GM23248 (cell line): ENCODE data around the gene ZNF879. TPM values are rescaled to one million over a fixed set of nuclear protein-coding genes. Genes with fewer than 3 reads are reported as not detected.

Source experiments
- DNase-seq: peaks from one replicate; pipeline ENCODE4 v3.0.0-alpha.2; 2015
- H2AFZ ChIP-seq: fragments of 200-600 bp; sonication (generic); 2 replicates; pipeline ENCODE4 v1.6.1; 2016; ENCODE audit warnings: antibody characterized with exemption
- H3F3A ChIP-seq: fragments of 200-600 bp; sonication (generic); 2 replicates; pipeline ENCODE4 v1.6.1; 2016; ENCODE audit warnings: mild to moderate bottlenecking, antibody characterized with exemption, mixed run types; ENCODE audit not compliant: insufficient read depth
- H3K27ac ChIP-seq: fragments of 200-600 bp; sonication (generic); 2 replicates; pipeline ENCODE4 v1.5.1; 2016; ENCODE audit warnings: mild to moderate bottlenecking
- H3K27me3 ChIP-seq: fragments of 200-600 bp; sonication (generic); replicated peaks from 2 replicates; pipeline ENCODE4 v1.6.1; 2016; ENCODE audit warnings: mild to moderate bottlenecking; ENCODE audit not compliant: insufficient read depth
- H3K36me3 ChIP-seq: fragments of 200-600 bp; sonication (generic); 2 replicates; pipeline ENCODE4 v1.6.1; 2016; ENCODE audit warnings: low read depth, mild to moderate bottlenecking
- H3K4me1 ChIP-seq: fragments of 200-600 bp; sonication (generic); 2 replicates; pipeline ENCODE4 v1.6.1; 2016; ENCODE audit warnings: mild to moderate bottlenecking; ENCODE audit not compliant: insufficient read depth
- H3K4me2 ChIP-seq: fragments of 200-600 bp; sonication (generic); one replicate; pipeline ENCODE4 v1.6.1; 2016; ENCODE audit warnings: mild to moderate bottlenecking; ENCODE audit not compliant: unreplicated experiment
- H3K4me3 ChIP-seq: fragments of 200-600 bp; sonication (generic); 2 replicates; pipeline ENCODE4 v1.5.1; 2016; ENCODE audit warnings: mild to moderate bottlenecking
- H3K79me2 ChIP-seq: fragments of 200-600 bp; sonication (generic); 2 replicates; pipeline ENCODE4 v1.6.1; 2016; ENCODE audit warnings: mild to moderate bottlenecking; ENCODE audit not compliant: insufficient read depth
- H3K9ac ChIP-seq: fragments of 200-600 bp; sonication (generic); 2 replicates; pipeline ENCODE4 v1.6.1; 2016; ENCODE audit warnings: mild to moderate bottlenecking
- H3K9me2 ChIP-seq: fragments of 200-600 bp; sonication (generic); 2 replicates; pipeline ENCODE4 v1.6.1; 2016; ENCODE audit warnings: mixed run types, mild to moderate bottlenecking, moderate library complexity; ENCODE audit not compliant: insufficient read depth
- H3K9me3 ChIP-seq: fragments of 200-600 bp; sonication (generic); one replicate; pipeline ENCODE4 v1.6.1; 2017; ENCODE audit warnings: low read depth
- H4K20me1 ChIP-seq: fragments of 200-600 bp; sonication (generic); 2 replicates; pipeline ENCODE4 v1.6.0; 2016; ENCODE audit not compliant: insufficient read depth
- EZH2 ChIP-seq: fragments of 200-600 bp; sonication (generic); IDR thresholded peaks from 2 replicates; pipeline ENCODE4 v1.6.1; 2018; ENCODE audit warnings: antibody characterized with exemption, mild to moderate bottlenecking; ENCODE audit not compliant: insufficient read depth, poor library complexity, severe bottlenecking
- EZH2phosphoT487 ChIP-seq: fragments of 200-600 bp; sonication (generic); IDR thresholded peaks from 2 replicates; pipeline ENCODE4 v1.6.1; 2018; ENCODE audit warnings: antibody characterized with exemption, moderate library complexity, mild to moderate bottlenecking, low read depth; ENCODE audit not compliant: insufficient read depth
- WGBS, 2 experiments: methylation state at CpG; one replicate each; pipeline ENCODE4 v1.1.6; 2015 to 2017; ENCODE audit warnings: low lambda C conversion rate in 2 of 2, low coverage in 1 of 2; ENCODE audit errors: missing lambda C conversion rate in 2 of 2; 5-methylcytosine and 5-hydroxymethylcytosine counted together
- in situ Hi-C: fragments of 300-500 bp; cut with MboI; formaldehyde crosslinking; loops from 2 replicates; pipeline ENCODE4 v1.15.0; 2020
- polyA plus RNA-seq: library from polyadenylated mRNA; unstranded; fragments of >200 nt; fragmentation: Nextera tagmentation; extraction: Ambion mirVana; gene quantifications from 2 replicates; pipeline ENCODE4 v1.2.1, GENCODE V29; 2016
- total RNA-seq: library from RNA; depleted of rRNA; stranded (reverse); fragments of >200 nt; shearing (Covaris generic); gene quantifications from 2 replicates; pipeline ENCODE4 v1.2.3, GENCODE V29; 2014

Gene ZNF879
- total and polyA plus RNA-seq, 2 experiments from 2014 or later: 3.2 to 5.4 TPM

GRCh38 chr5:179044765-179045164 lies 21.2 kb downstream of the ZNF879 start:
- H3K9me2 ChIP-seq: no peaks in the 10 kb centered on the region
- H3K4me3 ChIP-seq: no peak overlapping the region
- TF ChIP-seq EZH2phosphoT487 (no peak), EZH2 (no peak)
- H3K27ac ChIP-seq: no peak overlapping the region
- H3K36me3 ChIP-seq: no peaks in the 10 kb centered on the region
- 32 to 33% methylated on average over 2 of the region's 2 CpGs for WGBS, 2 experiments
- no peaks in the 10 kb centered on the region for H3K79me2 ChIP-seq
- H3K27me3 ChIP-seq: no peaks in the 10 kb centered on the region
- no peaks in the 10 kb centered on the region for H3F3A ChIP-seq
- H3K9ac ChIP-seq: no peak overlapping the region
- H3K9me3 ChIP-seq: no peaks in the 10 kb centered on the region
- no peak overlapping the region for H3K4me2 ChIP-seq
- no peaks in the 10 kb centered on the region for H3K4me1 ChIP-seq
- no peak for DNase-seq
- no peak overlapping the region for H2AFZ ChIP-seq
- in situ Hi-C loops: no loop called here
- H4K20me1 ChIP-seq: no peaks in the 10 kb centered on the region

GRCh38 chr5:179051784-179052183 lies 28.2 kb downstream of the ZNF879 start:
- Histone ChIP-seq H3F3A (no peaks in the 10 kb centered on the region), H3K4me2 (no peak overlapping the region), H3K9ac (no peak overlapping the region), H3K27ac (no peak overlapping the region), H3K27me3 (no peaks in the 10 kb centered on the region), H3K36me3 (no peaks in the 10 kb centered on the region), H3K9me3 (no peaks in the 10 kb centered on the region), H3K79me2 (no peaks in the 10 kb centered on the region), H4K20me1 (no peaks in the 10 kb centered on the region), H3K4me1 (no peaks in the 10 kb centered on the region), H3K4me3 (no peak overlapping the region), H2AFZ (no peak overlapping the region), H3K9me2 (no peaks in the 10 kb centered on the region)
- in situ Hi-C loops: no loop called here
- WGBS, 2 experiments: 61% methylated on average over 9 of the region's 9 CpGs
- no peak for DNase-seq
- TF ChIP-seq EZH2phosphoT487 (no peak), EZH2 (no peak)

- no peak overlapping the region for H3K9ac ChIP-seq
- no peaks in the 10 kb centered on the region for H3K79me2 ChIP-seq
- 65 to 67% methylated on average over 15 of the region's 15 CpGs for WGBS, 2 experiments
- no peaks in the 10 kb centered on the region for H3K9me2 ChIP-seq
- no peaks in the 10 kb centered on the region for H3K4me1 ChIP-seq
- in situ Hi-C loops: no loop called here
- no peak overlapping the region for H3K4me2 ChIP-seq
- no peaks in the 10 kb centered on the region for H3K36me3 ChIP-seq
- no peak overlapping the region for H3K27ac ChIP-seq
- TF ChIP-seq EZH2: no peak
- TF ChIP-seq EZH2phosphoT487: no peak
- no peaks in the 10 kb centered on the region for H4K20me1 ChIP-seq
- no peaks in the 10 kb centered on the region for H3F3A ChIP-seq
- H3K27me3 ChIP-seq: no peaks in the 10 kb centered on the region
- H3K9me3 ChIP-seq: no peaks in the 10 kb centered on the region
- H2AFZ ChIP-seq: no peak overlapping the region
- H3K4me3 ChIP-seq: no peak overlapping the region
- no peak for DNase-seq
Measured at GRCh38 chr5:179054036-179054785, 30.6 kb downstream of the ZNF879 start.

- no peaks in the 10 kb centered on the region for H3K27me3 ChIP-seq
- no peaks in the 10 kb centered on the region for H3K36me3 ChIP-seq
- H4K20me1 ChIP-seq: no peaks in the 10 kb centered on the region
- no peaks in the 10 kb centered on the region for H3K4me1 ChIP-seq
- no peak overlapping the region for H2AFZ ChIP-seq
- in situ Hi-C loops: no loop called here
- no peak for DNase-seq
- no peaks in the 10 kb centered on the region for H3F3A ChIP-seq
- no peaks in the 10 kb centered on the region for H3K9me2 ChIP-seq
- H3K4me3 ChIP-seq: no peak overlapping the region
- TF ChIP-seq EZH2: no peak
- TF ChIP-seq EZH2phosphoT487: no peak
- no peaks in the 10 kb centered on the region for H3K79me2 ChIP-seq
- no peak overlapping the region for H3K9ac ChIP-seq
- no peaks in the 10 kb centered on the region for H3K9me3 ChIP-seq
- no peak overlapping the region for H3K4me2 ChIP-seq
- 47 to 54% methylated on average over 10 of the region's 10 CpGs for WGBS, 2 experiments
- H3K27ac ChIP-seq: no peak overlapping the region
Measured at GRCh38 chr5:179054876-179055275, 31.3 kb downstream of the ZNF879 start.
